GM12865 (cell line): Measurements from ENCODE around the gene TMEM82.

ENCODE experiments used
- DNase-seq: peaks from one replicate; pipeline ENCODE4 v3.0.0; 2010; ENCODE audit warnings: low read depth
- H3K4me3 ChIP-seq: 2 replicates; pipeline ENCODE4 v1.5.1; 2011; ENCODE audit warnings: mild to moderate bottlenecking, low read depth, low read length, control low read depth
- TF ChIP-seq, protein P1 (sequence below): IDR thresholded peaks from 2 replicates; pipeline ENCODE4 v1.5.1; 2011; ENCODE audit warnings: low read length, control low read depth, low read depth, inconsistent platforms; ENCODE audit not compliant: insufficient read depth; ENCODE audit errors: missing control alignments

The TMEM82 gene

DNA sequence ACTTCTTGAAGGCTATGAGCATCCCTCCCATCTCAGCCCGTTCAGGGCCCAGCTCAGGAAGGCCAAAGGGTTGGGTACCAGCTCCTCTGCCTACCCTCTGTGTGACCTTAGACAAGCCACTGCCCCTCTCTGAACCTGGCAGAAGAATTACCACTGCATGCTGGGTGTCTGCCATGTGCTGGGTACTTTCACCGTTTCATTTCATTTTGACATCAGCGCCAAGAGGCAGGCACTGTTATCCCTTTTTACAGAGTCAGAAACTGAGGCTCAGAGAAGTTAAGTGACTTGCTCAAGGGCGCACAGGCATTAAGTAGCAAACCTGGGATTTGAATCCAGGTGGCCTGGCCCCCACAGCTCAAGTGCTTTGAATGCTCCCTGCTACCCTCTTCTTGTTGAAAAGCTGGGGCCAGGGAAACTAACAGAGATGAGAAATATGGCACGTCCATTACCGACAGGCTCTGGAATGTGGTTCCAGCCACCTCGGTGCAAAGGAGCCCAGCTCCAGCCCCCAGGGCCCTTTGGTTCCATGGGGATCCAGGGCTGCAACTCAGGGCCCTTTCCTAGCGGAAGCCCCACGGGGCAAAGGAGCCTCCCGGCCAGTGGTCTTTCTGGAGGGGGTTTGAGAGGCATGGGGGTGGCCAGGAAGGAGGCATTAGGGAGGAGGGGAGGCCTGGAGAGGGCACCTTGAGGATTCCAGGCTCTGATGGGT is 6.5 kb downstream of the TMEM82 start:
- H3K4me3 ChIP-seq, result no peak overlapping the region
- TF ChIP-seq, protein P1, sequence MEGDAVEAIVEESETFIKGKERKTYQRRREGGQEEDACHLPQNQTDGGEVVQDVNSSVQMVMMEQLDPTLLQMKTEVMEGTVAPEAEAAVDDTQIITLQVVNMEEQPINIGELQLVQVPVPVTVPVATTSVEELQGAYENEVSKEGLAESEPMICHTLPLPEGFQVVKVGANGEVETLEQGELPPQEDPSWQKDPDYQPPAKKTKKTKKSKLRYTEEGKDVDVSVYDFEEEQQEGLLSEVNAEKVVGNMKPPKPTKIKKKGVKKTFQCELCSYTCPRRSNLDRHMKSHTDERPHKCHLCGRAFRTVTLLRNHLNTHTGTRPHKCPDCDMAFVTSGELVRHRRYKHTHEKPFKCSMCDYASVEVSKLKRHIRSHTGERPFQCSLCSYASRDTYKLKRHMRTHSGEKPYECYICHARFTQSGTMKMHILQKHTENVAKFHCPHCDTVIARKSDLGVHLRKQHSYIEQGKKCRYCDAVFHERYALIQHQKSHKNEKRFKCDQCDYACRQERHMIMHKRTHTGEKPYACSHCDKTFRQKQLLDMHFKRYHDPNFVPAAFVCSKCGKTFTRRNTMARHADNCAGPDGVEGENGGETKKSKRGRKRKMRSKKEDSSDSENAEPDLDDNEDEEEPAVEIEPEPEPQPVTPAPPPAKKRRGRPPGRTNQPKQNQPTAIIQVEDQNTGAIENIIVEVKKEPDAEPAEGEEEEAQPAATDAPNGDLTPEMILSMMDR, result no peak
- DNase-seq, result no peak

DNA sequence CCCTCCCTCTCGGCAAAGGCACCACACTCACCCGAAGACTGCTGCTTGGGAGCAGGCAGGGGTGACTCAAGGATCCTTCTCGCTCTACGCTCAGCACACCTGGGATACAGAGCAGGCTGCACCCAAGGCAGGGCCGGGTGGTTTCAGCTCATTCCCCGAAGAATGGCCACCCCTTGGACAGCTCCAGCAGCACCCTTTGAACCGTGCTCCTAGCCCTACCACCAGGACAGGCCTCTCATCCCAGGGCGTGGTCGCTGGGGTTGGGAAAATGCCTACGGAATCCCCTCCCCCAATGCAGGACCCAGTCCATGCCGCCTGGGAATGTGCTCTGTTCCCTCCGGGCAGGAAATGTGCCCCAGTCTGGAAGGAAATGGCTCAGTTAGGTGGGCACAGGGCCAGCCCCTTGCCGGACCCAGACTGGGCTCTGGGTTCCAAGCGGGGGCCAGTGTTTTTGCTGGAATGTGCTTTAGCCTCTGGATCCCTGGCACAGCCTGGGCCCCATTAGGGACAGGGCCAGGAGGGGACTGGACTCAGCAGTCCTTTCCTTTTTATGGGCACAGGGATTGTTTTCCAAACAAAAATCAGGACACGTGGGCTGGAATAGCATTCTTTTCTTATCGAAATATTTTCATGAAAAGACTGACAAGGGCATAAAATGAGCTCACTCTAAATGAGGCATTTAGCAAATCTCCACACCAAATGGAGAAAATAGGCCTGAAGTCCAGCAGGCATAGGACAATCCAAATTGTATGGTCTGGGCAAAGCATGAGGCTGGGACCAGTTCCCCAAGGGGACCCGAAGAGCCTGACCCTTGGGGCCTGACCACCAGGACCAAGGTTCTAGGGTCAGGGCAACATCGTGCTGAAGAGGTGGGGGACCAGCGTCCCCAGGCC is 7.3 kb downstream of the TMEM82 start:
- H3K4me3 ChIP-seq, result no peak overlapping the region
- DNase-seq, result no peak
- TF ChIP-seq, protein P1, result no peak

DNA sequence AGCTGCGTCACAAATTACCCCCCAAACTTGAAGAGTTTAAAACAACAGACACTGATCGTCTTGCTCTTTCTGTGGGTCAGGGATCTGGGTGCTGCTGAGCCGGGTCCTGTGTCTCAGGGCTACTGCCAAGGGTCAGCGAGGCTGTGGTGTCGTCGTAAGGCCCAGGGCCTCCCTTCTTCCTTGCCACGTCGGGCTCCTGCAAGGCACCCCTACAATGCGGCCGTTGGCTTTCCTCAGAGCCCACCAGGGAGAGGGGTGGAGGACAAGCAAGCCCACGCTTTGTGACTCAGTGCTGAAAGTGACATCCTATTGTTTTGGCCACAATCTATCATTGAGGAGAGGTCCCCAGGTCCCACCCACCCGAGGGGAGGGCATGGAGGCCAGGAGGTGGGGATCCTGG is 8.6 kb downstream of the TMEM82 start:
- no peak overlapping the region for H3K4me3 ChIP-seq
- no peak for DNase-seq
- TF ChIP-seq, protein P1, result no peak

DNA sequence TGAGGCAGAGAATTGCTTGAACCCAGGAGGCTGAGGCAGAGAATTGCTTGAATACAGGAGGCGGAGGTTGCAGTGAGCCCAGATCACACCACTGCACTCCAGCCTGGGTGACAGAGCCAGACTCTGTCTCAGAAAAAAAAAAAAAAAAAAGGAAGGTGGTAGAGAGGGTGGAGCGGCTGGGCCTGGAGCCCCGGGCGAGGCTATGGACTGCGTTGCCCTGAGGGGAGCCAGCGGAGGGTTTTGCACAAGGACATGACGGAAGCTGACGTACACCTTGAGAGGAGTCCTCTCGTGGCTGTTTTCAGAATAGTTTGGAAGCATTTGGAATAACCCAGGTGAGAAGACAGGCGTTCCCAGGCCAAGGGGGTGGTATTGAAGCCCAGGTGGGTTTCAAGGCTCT is 9.4 kb downstream of the TMEM82 start:
- no peak overlapping the region for H3K4me3 ChIP-seq
- no peak for DNase-seq
- TF ChIP-seq, protein P1, result no peak

DNA sequence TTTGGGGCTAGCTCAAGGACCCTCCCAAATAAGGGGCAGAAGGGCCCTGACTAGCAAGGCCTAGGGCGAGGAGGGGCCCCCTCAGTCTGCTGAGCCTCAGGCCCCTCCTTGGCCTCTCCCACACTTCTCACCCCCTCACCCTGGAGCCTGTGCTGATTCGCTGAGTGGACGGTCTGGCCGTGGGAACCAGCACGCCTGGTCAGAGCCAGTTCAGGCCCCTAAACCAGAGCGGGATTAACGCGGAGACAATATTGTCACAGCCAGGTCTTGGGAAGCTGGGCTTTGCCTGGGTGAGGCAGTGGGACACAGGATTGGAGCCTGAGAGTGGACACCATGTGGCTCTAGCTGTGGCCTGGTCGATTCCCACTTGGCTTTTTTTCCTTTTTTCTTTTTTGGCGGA is 11.5 kb downstream of the TMEM82 start:
- no peak for DNase-seq
- H3K4me3 ChIP-seq, result no peak overlapping the region

DNA sequence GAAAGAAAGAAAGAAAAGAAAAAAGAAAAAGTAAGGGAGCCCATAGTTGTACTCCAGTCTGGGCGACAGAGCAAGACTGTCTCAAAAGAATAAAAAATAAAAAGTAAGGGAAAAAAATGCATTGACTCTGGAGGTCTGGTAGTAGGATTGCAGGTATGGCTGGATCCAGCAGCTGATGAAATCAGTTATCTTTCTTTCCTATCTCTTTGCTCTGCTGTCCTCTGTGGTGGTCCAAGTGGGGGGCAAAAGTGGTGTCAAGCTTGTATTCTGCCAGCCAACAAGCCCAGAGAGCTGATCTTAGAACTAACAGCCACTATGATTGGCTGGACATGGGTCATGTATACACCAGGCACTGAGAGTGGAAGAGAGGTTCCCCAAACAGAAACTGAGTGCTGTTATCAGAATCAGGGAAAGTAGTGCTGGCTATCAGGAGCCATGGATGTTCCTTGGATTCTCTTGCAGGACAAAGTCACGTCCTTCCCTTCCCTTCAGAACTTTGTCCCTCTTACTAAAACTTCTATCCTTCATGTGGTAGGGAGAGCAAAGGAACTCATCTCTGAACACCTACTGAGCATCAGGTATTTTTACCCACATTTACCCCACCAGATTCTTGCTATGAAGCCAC is 12.8 kb downstream of the TMEM82 start:
- no peak for DNase-seq
- TF ChIP-seq, protein P1, result no peak

More for the DNA sequence above, 11.5 kb downstream of the TMEM82 start:
- TF ChIP-seq, protein P1, result no peak

More for the DNA sequence above, 12.8 kb downstream of the TMEM82 start:
- no peak overlapping the region for H3K4me3 ChIP-seq
